GM18867 (cell line): ENCODE results near the gene EYA2.

Experiments
- ATAC-seq: cut with Tn5 transposase; IDR thresholded peaks from one replicate; pipeline ENCODE4 v1.9.1; 2021; ENCODE audit warnings: mild to moderate bottlenecking, moderate library complexity; ENCODE audit not compliant: unreplicated experiment

EYA2 gene

DNA sequence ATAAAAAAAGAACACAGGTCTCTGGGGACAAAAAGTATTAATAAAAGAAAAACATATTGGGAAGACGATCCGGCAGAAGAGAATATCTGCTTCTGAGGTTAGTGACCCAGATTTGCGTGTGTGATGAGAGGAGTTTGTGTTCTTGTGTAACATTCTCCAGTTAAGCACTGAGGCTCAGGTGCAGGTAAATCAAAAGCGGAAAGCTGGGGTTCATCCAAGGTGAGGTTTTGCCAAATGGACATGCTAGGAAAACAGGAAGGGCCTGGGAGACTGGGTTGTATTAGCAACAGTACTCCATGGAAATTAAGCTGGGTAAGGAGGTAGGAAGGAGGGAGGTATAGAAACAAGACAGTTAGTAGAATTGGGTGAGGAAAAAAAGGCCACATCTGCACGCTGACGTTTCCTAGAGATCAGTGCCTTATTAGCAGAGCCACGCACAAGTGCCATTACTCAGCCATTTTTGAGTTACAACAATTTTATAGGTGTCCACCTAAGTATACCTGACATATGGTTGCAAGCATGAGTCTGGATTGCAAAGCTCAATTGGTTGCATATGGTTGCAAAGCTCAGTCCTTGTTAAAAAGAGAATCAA, 322.3 kb downstream of the EYA2 start:
- ATAC-seq: no peak

DNA sequence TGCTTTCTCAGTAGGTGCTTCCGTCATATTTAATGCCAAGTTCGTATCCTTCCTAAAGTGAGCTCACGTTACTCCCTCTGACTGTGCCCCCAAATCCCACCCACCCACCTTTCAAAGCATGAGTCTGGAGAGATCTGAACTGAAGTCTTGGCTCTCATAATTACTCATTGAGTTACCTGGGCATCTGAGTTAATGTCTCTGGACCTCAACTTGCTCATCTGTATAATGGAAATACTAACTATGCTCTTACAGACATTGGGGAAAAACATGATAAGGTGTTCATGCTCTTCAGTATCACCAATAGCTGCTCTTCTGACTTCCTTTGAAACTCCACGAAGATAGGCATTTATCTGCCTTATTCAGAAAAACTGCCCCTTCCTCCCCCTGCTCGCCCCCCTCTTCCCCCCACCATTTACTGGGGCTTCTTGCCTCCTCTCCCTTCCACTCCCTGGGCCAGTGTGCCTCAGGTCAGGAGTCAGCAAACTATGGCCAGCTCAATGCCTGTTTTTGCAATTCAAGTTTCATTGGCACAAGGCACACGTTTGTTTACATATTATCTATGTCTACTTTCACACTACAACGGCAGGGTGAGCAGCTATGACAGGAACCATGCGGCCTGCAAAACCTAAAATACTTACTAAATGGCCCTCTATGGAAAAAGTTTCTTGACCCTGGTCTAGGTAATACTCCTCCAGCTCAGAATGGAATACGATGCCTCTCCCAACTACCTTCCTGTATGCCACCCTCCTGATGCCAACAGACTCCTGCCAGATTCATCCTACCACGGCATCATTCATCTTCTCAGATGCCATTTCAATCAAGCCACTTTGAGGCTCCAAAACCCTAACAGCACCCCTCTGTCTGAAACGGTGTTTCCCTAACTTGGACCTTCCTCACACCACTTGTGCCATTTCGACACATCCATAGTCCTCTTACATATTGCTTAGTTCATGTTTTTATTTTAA, 323.1 kb downstream of the EYA2 start:
- ATAC-seq: no peak

DNA sequence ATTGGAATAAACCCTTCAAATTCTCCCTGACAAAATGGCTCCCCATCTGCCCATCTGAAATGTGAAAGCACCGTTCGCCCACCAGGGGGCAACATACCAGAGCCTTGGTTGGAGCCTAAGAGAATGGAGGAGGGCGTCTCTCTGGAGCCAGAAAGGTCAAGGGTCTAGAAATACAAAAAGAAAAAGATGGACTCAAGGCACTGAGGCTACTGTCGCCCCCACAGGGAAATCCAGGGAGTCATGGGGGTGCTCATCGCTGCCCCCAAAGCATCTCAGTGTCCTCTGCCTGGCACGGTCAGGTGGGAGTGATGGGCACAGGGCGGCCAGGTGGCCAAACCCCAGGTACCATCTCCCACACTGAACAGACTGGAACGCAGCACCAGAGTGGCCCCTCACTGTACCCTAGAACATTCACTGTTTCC, 325.5 kb downstream of the EYA2 start:
- ATAC-seq: no peak

DNA sequence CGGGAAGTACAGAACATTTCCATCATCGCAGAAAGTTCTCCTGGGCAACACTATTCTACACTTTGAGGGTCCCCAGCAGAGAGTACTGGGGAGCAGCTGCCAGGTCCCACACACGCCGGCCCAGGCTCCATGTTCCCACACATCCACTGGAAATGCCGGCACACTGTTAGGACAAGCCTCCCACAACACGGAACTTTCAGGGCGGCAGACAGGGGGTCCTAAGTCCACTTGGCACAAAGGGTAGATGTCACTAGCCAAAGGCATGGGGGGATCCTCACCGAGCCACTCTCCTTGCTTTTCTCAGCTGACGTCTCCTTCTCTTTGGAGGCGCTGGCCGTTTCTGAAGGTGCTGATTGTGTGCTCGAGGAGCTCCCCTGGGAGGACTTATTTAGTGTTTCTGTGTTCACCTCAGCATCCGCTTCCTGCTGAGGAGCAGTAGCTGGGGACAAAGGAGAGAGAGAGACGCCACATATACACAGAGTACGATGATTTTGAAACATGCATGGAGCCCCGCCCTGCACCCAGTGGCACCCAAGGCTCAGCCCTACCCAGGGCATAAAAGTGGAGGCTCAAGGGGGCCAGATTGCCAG, 326.5 kb downstream of the EYA2 start:
- ATAC-seq: no peak

DNA sequence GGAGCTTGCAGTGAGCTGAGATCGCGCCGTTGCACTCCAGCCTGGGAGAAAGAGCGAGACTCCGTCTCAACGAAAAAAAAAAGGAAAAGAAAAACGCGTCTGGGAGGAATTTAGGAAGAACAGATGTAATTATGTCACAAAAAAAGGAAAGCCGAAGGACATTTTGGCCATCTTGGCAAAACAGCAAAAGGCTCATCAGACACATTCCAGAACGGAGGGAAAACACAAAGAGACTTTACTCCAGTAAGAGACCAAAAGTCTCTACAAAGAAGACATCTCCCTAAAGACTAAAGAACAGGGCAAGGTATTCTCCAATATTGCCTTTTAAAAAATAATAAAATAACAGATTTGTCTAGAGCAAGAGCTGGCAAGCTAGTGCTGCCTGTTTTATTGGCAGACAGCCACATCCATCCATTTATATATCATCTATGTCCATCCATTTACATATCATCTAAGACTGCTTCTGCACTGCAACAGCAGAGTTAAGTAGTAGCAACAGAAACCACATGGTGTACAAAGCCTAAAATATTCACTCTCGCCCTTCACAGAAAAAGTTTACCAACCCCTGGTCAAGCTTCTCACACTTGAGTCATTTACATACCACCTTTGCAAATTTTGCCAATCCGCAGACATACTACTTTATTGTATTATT, 328.0 kb downstream of the EYA2 start:
- no peak for ATAC-seq

DNA sequence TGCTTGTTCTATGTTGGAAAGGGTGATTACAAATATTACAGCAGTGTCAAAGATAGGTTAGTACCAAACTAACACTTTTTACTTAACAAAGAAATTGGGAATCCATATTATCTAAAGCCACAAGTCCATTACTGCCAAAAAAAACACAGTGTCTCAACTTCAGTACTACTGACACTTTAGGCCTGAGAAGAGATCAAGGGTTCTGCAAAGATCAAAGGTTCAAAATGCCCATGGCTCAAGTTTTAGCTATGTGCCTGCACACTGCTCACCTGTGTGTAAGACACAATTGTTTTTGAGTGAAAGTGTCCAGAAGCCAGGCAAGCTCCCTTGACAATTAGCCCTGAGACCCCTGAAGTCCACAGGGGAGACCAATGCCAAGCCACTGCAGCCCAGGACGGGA, 329.3 kb downstream of the EYA2 start:
- no peak for ATAC-seq

DNA sequence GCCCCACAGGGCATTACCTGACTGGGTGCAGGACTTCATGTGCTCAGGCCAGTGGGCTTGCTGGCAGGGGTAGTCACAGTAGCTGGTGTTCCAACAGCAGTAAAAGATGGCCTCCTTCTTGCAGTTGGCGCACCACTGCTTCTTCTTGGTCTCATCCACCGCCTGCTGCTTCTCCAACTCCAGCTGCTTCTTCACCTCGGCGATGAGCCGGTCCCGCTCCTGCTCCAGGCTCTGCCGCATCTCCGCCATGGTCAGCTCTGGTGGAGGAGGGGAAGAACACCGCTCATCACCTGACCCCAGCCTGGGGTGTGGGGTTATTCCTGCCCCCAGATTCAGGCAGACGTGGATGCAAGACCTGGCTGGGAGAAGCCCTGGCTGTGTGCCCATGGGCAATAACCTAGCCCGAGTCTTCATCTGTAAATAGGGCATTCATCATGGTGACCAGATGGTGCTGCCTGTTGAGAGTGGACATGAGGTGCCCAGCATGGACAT, 329.7 kb downstream of the EYA2 start:
- no peak for ATAC-seq

DNA sequence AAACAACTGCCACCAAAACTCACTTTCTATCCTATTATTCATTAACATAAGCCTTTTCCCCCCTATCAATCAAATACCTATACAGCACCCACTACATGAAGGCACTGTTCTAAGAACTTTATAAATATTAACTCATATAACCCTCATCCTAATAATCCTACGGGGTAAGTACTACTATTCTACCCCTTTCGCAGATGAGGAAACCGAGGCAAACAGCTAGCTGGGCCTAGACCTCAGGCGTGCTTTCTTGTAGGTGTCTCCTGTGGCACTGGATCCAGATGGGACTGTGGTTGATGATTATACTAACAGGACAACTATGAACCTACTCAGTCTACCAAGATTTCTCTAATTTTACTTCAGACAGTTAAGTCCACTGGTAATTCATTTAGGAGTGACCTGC, 330.2 kb downstream of the EYA2 start:
- ATAC-seq: no peak

DNA sequence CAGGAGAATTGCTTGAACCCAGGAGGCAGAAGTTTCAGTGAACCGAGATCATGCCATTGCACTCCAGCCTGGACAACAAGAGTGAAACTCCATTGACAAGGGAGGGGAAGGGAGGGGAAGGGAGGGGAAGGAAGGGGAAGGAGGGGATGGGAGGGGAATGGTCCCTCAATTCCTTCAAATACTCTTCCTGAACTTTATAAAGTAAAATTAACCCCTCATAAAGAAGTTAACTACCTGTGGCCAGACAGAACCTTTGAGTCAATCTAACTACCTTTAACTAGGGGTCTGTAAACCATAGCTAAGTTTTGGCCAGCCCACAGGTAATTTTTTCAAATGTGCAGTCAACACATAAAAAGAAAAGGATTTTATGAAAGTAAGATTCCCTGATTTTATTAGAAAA, 330.8 kb downstream of the EYA2 start:
- ATAC-seq: no peak

DNA sequence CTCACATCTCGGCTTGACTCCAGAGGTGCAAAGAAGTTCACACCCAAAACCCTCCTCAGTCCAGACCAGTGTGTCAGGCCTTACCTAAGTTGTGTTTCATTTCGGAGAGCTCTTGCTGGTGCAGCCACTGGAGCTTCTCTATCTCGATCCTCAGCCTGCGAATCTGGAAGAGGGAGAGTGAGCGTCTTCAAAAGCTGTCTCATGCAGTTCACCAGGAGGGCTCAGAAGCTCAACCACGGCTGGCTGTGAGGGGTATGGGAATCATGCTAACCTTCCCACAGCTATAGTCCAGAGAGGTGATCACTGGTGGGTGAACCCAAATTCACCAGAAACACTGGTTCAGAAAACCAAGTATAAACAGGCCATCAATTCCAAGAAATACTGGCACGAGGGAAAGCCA, 332.5 kb downstream of the EYA2 start:
- ATAC-seq: no peak

DNA sequence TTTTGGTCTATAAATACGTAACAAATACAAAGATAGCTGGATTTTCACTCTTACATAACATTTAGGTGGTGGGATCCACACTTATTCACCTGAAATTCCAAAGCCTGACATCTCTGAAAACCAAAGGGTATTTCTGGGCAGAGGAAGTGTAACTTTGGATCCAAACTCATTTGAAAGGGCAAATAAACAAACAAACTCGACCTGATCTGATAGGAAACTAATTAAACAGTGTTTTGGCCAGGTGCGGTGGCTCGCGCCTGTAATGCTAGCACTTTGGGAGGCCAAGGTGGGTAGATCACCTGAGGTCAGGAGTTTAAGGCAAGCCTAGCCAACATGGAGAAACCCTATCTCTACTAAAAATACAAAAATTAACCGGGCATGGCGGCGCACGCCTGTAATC, 332.9 kb downstream of the EYA2 start:
- ATAC-seq: no peak

DNA sequence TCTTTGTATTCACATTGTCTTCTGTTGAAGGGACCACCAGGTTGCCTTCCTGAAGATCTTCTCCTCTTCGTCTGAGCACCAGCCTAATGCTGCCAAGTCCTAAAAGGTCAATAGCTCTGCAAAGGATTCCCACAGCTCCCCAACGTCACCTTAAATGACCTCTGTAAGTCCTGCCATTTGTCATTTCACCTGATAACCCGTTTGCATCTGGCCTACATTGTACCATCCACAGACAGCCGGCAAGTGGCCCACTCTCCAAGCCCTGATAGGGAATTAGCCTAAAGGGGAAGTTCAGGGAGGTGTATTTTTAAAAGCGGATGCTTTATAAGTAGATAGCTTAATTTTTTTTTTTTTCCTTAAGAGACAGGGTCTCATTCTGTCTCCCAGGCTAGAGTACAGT, 334.0 kb downstream of the EYA2 start:
- no peak for ATAC-seq

DNA sequence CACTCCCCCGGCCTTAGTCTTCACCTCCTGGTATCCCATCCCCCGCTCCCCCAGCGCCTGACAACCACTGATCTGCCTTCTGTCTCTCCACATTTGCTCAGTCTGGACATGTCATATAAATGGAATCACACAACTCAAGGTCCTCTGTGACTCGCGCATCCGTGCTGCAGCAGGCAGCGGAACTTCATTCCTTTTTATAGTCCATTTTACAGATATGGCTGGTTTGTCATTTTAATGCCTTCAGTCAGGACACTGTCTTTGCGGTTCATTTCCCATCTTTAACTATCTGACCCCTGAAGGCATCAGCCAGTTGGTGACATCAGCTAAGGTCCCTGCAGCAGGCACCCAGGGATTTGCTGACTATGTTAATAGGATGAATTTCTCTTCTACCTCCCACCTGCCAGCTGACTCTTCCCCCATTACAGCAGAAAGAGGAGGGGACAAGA, 336.2 kb downstream of the EYA2 start:
- ATAC-seq: no peak

DNA sequence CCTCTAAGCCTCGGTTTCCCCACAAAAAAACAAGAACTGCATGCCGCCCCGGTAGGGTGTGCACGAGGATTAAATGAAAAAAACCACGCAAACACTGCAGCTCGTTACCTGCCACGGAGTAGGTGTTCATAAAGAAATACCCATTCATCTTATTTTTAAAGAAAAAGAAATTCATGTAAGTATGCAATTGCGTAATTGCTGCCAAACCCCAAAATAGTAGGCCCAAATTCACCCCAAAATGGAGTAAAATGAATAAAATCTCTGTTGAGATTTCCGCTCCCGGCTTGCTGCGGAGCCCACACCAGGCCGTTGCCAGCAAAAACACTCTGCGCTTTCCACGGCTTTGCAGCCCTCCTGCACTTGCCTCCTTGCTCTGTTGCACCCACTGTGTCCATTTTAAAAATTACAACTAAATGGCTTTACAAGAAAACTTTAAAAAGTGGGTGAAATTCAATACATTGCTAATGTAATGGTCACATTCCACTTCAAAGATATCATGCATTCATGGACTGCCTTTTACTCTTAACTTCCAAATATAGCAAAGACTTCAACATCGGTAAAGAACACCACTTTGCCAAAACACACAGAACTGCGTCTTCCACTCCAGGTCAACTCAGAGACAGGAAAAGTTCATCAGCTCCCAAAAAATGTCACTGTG, 336.9 kb downstream of the EYA2 start:
- no peak for ATAC-seq

DNA sequence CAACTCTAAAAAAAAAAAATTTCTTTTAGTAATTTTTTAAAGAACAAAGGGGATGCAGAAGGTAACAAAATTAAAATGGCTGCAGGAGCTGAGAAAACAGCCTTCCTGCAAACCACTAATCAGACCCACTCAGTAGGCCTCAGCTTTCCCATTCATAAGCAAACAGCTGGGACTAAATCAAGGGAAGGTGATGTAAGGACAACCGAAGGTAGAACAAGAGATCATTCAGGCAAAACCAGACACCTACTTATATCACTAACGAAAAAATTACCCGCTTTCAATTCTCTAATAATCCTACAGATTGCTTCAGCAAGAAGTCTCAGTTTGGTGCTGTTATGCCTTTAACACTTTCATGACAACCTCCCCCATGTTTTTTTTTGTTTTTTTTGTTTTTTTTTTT, 337.9 kb downstream of the EYA2 start:
- ATAC-seq: no peak

DNA sequence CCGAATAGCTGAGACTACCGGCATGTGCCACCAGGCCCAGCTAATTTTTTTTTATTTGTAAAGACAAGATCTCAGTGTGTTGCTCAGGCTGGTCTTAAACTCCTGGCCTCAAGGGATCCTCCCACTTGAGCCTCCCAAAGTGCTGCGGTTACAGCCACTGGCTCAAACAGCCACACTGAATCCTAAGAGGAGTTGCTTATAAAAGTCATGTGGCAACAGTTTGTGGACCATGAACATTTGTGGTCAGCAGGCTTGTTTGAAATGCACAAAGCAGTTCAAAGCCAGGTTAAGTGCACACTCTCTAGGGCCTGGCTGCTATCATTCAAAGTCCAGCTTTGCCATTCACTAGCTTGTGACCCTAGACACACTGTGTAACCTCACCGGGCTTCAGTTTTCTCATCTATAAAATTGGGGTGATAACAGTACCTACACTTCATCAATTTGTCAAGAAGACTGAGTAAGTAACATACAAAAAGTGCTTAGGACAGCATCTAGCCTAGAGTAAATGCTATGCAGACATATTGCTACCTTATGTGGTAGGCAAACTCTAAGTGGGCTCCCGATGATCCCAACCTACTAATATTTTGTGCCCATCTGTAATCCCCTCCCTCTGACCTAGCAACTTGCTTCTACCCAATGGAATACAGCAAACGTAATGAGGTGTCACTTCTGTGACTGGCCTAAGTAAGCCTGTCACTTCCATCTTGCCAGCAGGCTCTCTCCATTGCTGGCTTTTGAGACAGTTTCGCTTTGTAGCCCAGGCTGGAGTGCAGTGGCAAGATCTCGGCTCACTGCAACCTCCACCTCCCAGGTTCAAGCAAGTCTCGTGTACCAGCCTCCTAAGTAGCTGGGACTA, 338.9 kb downstream of the EYA2 start:
- no peak for ATAC-seq

DNA sequence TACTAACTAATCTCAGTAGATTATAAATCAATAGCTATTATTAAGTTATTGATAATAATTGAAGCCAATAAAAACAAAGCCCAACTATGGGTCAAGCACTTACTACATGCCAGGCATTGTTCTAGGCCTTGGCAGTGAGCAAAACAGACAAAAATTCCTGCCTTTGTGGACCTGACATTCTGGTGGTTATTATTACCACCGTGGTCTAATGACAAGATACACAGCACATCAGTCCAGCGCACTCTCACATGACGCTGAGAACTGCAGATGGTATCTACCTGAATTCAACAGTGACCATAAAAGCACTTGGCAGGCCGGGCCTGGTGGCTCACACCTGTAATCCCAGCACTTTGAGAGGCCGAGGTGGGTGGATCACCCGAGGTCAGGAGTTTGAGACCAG, 340.5 kb downstream of the EYA2 start:
- ATAC-seq: no peak

DNA sequence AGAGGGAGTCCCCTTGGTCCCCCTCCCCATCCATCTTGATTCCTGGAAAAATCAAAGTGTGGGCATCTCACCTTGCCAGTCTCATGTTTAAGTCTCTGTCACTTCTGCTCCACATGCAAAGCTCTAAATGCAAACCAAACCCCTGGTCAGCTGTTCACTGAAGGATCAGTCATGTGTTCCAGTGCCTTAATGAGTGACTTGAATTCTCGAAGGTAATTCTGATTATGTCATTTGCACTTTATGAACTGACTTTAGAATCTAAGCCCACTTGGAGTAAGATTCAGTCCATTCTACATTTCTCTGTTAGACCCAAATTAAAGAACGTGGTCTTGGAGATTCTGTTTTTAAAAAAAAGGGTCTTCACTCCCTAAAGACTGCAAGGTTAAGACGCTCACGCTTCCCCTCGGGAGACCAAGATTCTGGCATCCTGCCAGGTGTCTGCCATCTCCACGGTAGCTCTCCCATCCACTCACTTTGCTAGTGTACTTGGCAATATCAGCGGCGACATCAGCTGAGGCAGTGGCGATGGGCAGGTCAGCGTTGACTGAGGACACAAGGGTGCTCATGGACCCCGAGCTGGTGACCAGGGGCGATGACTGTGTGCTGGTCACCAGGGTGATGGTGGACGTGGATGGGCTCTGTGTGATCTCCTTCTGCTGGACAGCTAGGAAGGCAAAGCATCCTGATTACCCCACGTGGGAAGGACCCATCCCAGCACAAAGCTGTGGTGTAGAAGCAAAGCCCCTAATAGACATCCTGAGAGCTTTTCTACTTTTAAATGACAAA, 341.4 kb downstream of the EYA2 start:
- ATAC-seq: no peak

DNA sequence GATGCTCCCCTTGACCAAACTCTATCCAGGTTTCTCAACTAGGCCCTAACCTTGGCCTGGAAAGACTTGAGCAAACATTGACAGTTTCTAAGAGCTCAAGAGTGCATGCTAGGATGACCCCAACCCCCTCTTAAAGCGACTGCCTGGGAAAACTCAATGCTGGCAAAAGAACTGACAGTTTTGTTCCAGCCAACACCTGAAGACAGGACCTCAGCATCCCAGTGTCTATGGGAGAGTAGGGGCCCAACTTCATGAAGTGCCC, 341.9 kb downstream of the EYA2 start:
- no peak for ATAC-seq
